Fibroblast of lung (primary cell): ENCODE results near the gene CFAP46. TPM values are rescaled to one million over a fixed set of nuclear protein-coding genes. Genes with fewer than 3 reads are reported as not detected.
"Not testable (repeated sequence)": the region's sequence is repeated elsewhere in the genome, so short reads cannot be mapped to it uniquely, and the experiment has no call there.

Source experiments
- DNase-seq, 2 donors: peaks; one replicate each; pipeline versions ENCODE4 v3.0.0 to v3.0.0-alpha.2; 2010; ENCODE audit warnings: low read depth in 2 of 2
- H2AFZ ChIP-seq: 2 replicates; pipeline ENCODE4 v1.5.1; 2012; ENCODE audit warnings: low read length, control low read depth, inconsistent platforms
- H3K27ac ChIP-seq: 2 replicates; pipeline ENCODE4 v1.5.1; 2011; ENCODE audit warnings: low read length, control low read depth; ENCODE audit not compliant: insufficient read depth
- H3K27me3 ChIP-seq: 2 replicates; pipeline ENCODE4 v1.5.1; 2011; ENCODE audit warnings: mild to moderate bottlenecking, low read length; ENCODE audit not compliant: control insufficient read depth, insufficient read depth
- H3K36me3 ChIP-seq: 2 replicates; pipeline ENCODE4 v1.5.1; 2011; ENCODE audit warnings: low read length; ENCODE audit not compliant: control insufficient read depth, insufficient read depth
- H3K4me1 ChIP-seq: 2 replicates; pipeline ENCODE4 v1.5.1; 2011; ENCODE audit warnings: low read length; ENCODE audit not compliant: control insufficient read depth, insufficient read depth; ENCODE audit errors: extremely low read depth
- H3K4me2 ChIP-seq: 2 replicates; pipeline ENCODE4 v1.5.1; 2011; ENCODE audit warnings: low read length, control low read depth; ENCODE audit not compliant: insufficient read depth; ENCODE audit errors: extremely low read depth
- H3K4me3 ChIP-seq, 4 experiments: fragments of 200-600 bp in 1 of 4; sonication (generic) in 1 of 4; replicated peaks in 1 of 4; 2 replicates each; pipeline ENCODE4 v1.5.1; 2011 to 2016; ENCODE audit warnings: low read length in 4 of 4, low read depth in 3 of 4, mild to moderate bottlenecking in 3 of 4, control low read depth in 2 of 4, inconsistent platforms in 1 of 4, mixed read lengths in 1 of 4; ENCODE audit not compliant: insufficient read depth in 1 of 4; ENCODE audit errors: control extremely low read depth in 1 of 4
- H3K79me2 ChIP-seq: 2 replicates; pipeline ENCODE4 v1.5.1; 2012; ENCODE audit warnings: mild to moderate bottlenecking, low read length, inconsistent platforms; ENCODE audit not compliant: control insufficient read depth, insufficient read depth
- H3K9ac ChIP-seq: 2 replicates; pipeline ENCODE4 v1.5.1; 2011; ENCODE audit warnings: mild to moderate bottlenecking, low read length, control low read depth; ENCODE audit not compliant: insufficient read depth
- H3K9me3 ChIP-seq: 2 replicates; pipeline ENCODE4 v1.5.1; 2012; ENCODE audit warnings: low read depth, low read length; ENCODE audit not compliant: control insufficient read depth, insufficient read depth
- H4K20me1 ChIP-seq: 2 replicates; pipeline ENCODE4 v1.5.1; 2011; ENCODE audit warnings: low read length; ENCODE audit not compliant: control insufficient read depth, insufficient read depth; ENCODE audit errors: extremely low read depth
- CTCF ChIP-seq, 2 donors: IDR thresholded peaks in 1 of 2; conservative IDR thresholded peaks in 1 of 2; 1 replicate in 1 of 2; 2 replicates in 1 of 2; pipeline ENCODE4 v1.5.1; 2011 to 2012; ENCODE audit warnings: low read length in 2 of 2, control low read depth in 1 of 2, inconsistent platforms in 1 of 2, low read depth in 1 of 2, mild to moderate bottlenecking in 1 of 2
- EZH2 ChIP-seq: IDR thresholded peaks from 2 replicates; pipeline ENCODE4 v1.5.1; 2012; ENCODE audit warnings: low read length, control low read depth, mild to moderate bottlenecking; ENCODE audit errors: missing control alignments
- polyA plus RNA-seq, 2 donors: library from polyadenylated mRNA; depleted of rRNA in 1 of 2; stranded (reverse) in 1 of 2; unstranded in 1 of 2; fragments of >200 nt; gene quantifications; 2 replicates each; pipeline ENCODE4 v1.2.1, GENCODE V29; 2011 to 2012; ENCODE audit warnings: missing spikeins in 1 of 2
- total RNA-seq: library from RNA; depleted of rRNA; stranded (reverse); fragments of >200 nt; gene quantifications from 2 replicates; pipeline ENCODE4 v1.2.1, GENCODE V29; 2014

Gene CFAP46
- total and polyA plus RNA-seq, 2 donors (not counting 1 experiment from before 2014, with no cell fraction given) = 0.25 to 0.66 TPM

GRCh38 chr10:132958883-132959558 lies 16.7 kb upstream of the CFAP46 start:
- H3K4me3 ChIP-seq = no peak overlapping the region
- no peaks in the 10 kb centered on the region for H3K27me3 ChIP-seq
- no peak overlapping the region for H3K9ac ChIP-seq
- TF ChIP-seq EZH2 = no peak
- no peak for TF ChIP-seq CTCF (conservative IDR thresholded peaks at IDR 0.05 in 1 of 2, IDR thresholded peaks at IDR 0.05 in 1 of 2; ENCODE audit: low read depth in 1 of 2, low read length in 2 of 2)
- H2AFZ ChIP-seq = no peak overlapping the region
- no peaks in the 10 kb centered on the region for H4K20me1 ChIP-seq
- H3K79me2 ChIP-seq = no peaks in the 10 kb centered on the region
- no peaks in the 10 kb centered on the region for H3K36me3 ChIP-seq
- H3K4me1 ChIP-seq = peaks cover 2% of the 10 kb centered on the region
- no peak for DNase-seq
- no peak overlapping the region for H3K4me2 ChIP-seq
- no peaks in the 10 kb centered on the region for H3K9me3 ChIP-seq
- H3K27ac ChIP-seq = no peak overlapping the region

GRCh38 chr10:132957981-132958882 lies 15.9 kb upstream of the CFAP46 start:
- H3K79me2 ChIP-seq = no peaks in the 10 kb centered on the region
- no peak overlapping the region for H2AFZ ChIP-seq
- DNase-seq = no peak
- no peak overlapping the region for H3K4me2 ChIP-seq
- H3K36me3 ChIP-seq = no peaks in the 10 kb centered on the region
- H3K9ac ChIP-seq = no peak overlapping the region
- H4K20me1 ChIP-seq = no peaks in the 10 kb centered on the region
- no peak overlapping the region for H3K27ac ChIP-seq
- peaks cover 2% of the 10 kb centered on the region for H3K4me1 ChIP-seq
- TF ChIP-seq CTCF (conservative IDR thresholded peaks at IDR 0.05 in 1 of 2, IDR thresholded peaks at IDR 0.05 in 1 of 2; ENCODE audit: low read depth in 1 of 2, low read length in 2 of 2) (no peak), EZH2 (no peak)
- no peak overlapping the region for H3K4me3 ChIP-seq
- H3K27me3 ChIP-seq = peaks cover 2% of the 10 kb centered on the region
- H3K9me3 ChIP-seq = no peaks in the 10 kb centered on the region

- no peak overlapping the region for H3K4me2 ChIP-seq
- no peaks in the 10 kb centered on the region for H3K36me3 ChIP-seq
- H3K4me3 ChIP-seq = no peak overlapping the region
- TF ChIP-seq CTCF (conservative IDR thresholded peaks at IDR 0.05 in 1 of 2, IDR thresholded peaks at IDR 0.05 in 1 of 2; ENCODE audit: low read depth in 1 of 2, low read length in 2 of 2) = no peak
- no peak for TF ChIP-seq EZH2
- H3K9me3 ChIP-seq = no peaks in the 10 kb centered on the region
- peaks cover 2% of the 10 kb centered on the region for H3K27me3 ChIP-seq
- H4K20me1 ChIP-seq = no peaks in the 10 kb centered on the region
- no peak for DNase-seq
- H3K9ac ChIP-seq = no peak overlapping the region
- H3K79me2 ChIP-seq = no peaks in the 10 kb centered on the region
- H2AFZ ChIP-seq = no peak overlapping the region
- no peak overlapping the region for H3K27ac ChIP-seq
- peaks cover 2% of the 10 kb centered on the region for H3K4me1 ChIP-seq
Observed at GRCh38 chr10:132957131-132957530, 14.8 kb upstream of the CFAP46 start.

- H3K4me2 ChIP-seq, H3K4me3 ChIP-seq, H3K9me3 ChIP-seq, H3K36me3 ChIP-seq, H3K27ac ChIP-seq, H3K4me1 ChIP-seq, H3K27me3 ChIP-seq, H3K9ac ChIP-seq, H2AFZ ChIP-seq, H4K20me1 ChIP-seq, H3K79me2 ChIP-seq, DNase-seq: not testable (repeated sequence)
Observed at GRCh38 chr10:132956259-132956658, 13.9 kb upstream of the CFAP46 start.
